Gastrocnemius medialis (tissue), 4 donors: ENCODE data around the gene NFAT5.

Source experiments
- POLR2A ChIP-seq, 2 donors: fragments of 450-650 bp; IDR thresholded peaks; one replicate each; pipeline ENCODE4 v1.6.1; 2017; ENCODE audit warnings: antibody characterized with exemption in 2 of 2, mild to moderate bottlenecking in 2 of 2, moderate library complexity in 2 of 2
- TF ChIP-seq, protein P1 (sequence below), 5 experiments: fragments of 450-650 bp in 3 of 5; fragments of 200-600 bp in 2 of 5; sonication (generic) in 2 of 5; IDR thresholded peaks in 4 of 5; conservative IDR thresholded peaks in 1 of 5; 1 replicate in 4 of 5; 2 replicates in 1 of 5; pipeline ENCODE4 v1.5.1; 2016 to 2019; ENCODE audit warnings: antibody characterized with exemption in 5 of 5, mild to moderate bottlenecking in 3 of 5, moderate library complexity in 3 of 5

DNA sequence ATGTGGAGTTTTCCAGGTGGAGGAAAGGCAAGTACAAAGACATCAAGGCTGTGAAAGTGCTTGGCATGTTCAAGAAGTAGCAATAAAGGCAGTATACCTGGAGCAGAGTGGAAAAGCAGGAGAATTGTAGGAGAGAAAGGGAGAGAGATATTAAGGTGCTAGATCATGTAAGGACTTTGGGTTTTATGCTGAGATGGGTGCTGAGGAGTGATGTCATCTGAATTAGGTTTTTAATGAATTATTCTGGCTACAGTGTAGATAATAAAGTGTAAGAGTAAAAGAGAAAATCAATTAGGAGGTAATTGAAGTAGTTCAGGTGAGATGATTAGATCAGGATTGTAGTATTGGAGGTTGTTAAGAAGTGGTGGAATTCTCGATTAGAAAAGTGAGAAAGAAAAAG, 34.0 kb downstream of the NFAT5 start:
- TF ChIP-seq, protein P1, sequence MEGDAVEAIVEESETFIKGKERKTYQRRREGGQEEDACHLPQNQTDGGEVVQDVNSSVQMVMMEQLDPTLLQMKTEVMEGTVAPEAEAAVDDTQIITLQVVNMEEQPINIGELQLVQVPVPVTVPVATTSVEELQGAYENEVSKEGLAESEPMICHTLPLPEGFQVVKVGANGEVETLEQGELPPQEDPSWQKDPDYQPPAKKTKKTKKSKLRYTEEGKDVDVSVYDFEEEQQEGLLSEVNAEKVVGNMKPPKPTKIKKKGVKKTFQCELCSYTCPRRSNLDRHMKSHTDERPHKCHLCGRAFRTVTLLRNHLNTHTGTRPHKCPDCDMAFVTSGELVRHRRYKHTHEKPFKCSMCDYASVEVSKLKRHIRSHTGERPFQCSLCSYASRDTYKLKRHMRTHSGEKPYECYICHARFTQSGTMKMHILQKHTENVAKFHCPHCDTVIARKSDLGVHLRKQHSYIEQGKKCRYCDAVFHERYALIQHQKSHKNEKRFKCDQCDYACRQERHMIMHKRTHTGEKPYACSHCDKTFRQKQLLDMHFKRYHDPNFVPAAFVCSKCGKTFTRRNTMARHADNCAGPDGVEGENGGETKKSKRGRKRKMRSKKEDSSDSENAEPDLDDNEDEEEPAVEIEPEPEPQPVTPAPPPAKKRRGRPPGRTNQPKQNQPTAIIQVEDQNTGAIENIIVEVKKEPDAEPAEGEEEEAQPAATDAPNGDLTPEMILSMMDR (IDR thresholded peaks at IDR 0.05 in 4 of 5, conservative IDR thresholded peaks at IDR 0.05 in 1 of 5), result no peak
- no peak for TF ChIP-seq POLR2A (IDR thresholded peaks at IDR 0.05)
